H9 (cell line): ENCODE measurements around the gene MYEF2. TPM values are rescaled to one million over a fixed set of nuclear protein-coding genes. Genes with fewer than 3 reads are reported as not detected.

ENCODE experiments used
- DNase-seq: peaks from one replicate; pipeline ENCODE4 v3.0.0-alpha.2; 2017
- H2AFZ ChIP-seq: one replicate; pipeline ENCODE4 v1.6.1; 2013; ENCODE audit warnings: mild to moderate bottlenecking, low read length, control low read depth, moderate library complexity
- H2AK5ac ChIP-seq: 2 replicates; pipeline ENCODE4 v1.6.1; 2013; ENCODE audit warnings: low read length, control low read depth, mixed read lengths; ENCODE audit not compliant: insufficient read length
- H2BK120ac ChIP-seq: one replicate; pipeline ENCODE4 v1.6.1; 2013; ENCODE audit warnings: low read depth, mild to moderate bottlenecking, low read length, control low read depth, inconsistent platforms; ENCODE audit not compliant: poor library complexity, severe bottlenecking
- H2BK12ac ChIP-seq: 2 replicates; pipeline ENCODE4 v1.6.1; 2013; ENCODE audit warnings: low read length, control low read depth, mixed read lengths, low read depth; ENCODE audit not compliant: insufficient read length
- H2BK15ac ChIP-seq: 2 replicates; pipeline ENCODE4 v1.6.1; 2013; ENCODE audit warnings: low read depth, low read length, control low read depth
- H2BK20ac ChIP-seq: one replicate; pipeline ENCODE4 v1.6.1; 2013; ENCODE audit warnings: low read depth, mild to moderate bottlenecking, low read length, control low read depth, inconsistent platforms; ENCODE audit not compliant: poor library complexity, severe bottlenecking
- H2BK5ac ChIP-seq: 2 replicates; pipeline ENCODE4 v1.6.1; 2013; ENCODE audit warnings: low read length, control low read depth, mixed read lengths; ENCODE audit not compliant: insufficient read length
- H3K14ac ChIP-seq: 2 replicates; pipeline ENCODE4 v1.6.1; 2013; ENCODE audit warnings: low read length, control low read depth; ENCODE audit not compliant: insufficient read depth
- H3K18ac ChIP-seq: 2 replicates; pipeline ENCODE4 v1.6.1; 2013; ENCODE audit warnings: low read depth, mild to moderate bottlenecking, mixed read lengths, low read length, control low read depth; ENCODE audit not compliant: insufficient read length
- H3K23ac ChIP-seq: 2 replicates; pipeline ENCODE4 v1.6.1; 2013; ENCODE audit warnings: low read length, control low read depth, mixed read lengths, low read depth; ENCODE audit not compliant: insufficient read length
- H3K23me2 ChIP-seq: 2 replicates; pipeline ENCODE4 v1.6.1; 2013; ENCODE audit warnings: low read depth, mild to moderate bottlenecking, mixed read lengths, low read length, control low read depth; ENCODE audit not compliant: insufficient read length, poor library complexity, severe bottlenecking
- H3K27ac ChIP-seq: 2 replicates; pipeline ENCODE4 v1.5.1; 2013; ENCODE audit warnings: low read length, control low read depth, mixed read lengths, low read depth; ENCODE audit not compliant: insufficient read length
- H3K27me3 ChIP-seq: 2 replicates; pipeline ENCODE4 v1.6.1; 2013; ENCODE audit warnings: low read length, control low read depth, inconsistent platforms; ENCODE audit not compliant: insufficient read depth
- H3K4ac ChIP-seq: 2 replicates; pipeline ENCODE4 v1.6.1; 2013; ENCODE audit warnings: low read depth, mild to moderate bottlenecking, control low read depth, inconsistent platforms, low read length, moderate library complexity
- H3K4me1 ChIP-seq: 2 replicates; pipeline ENCODE4 v1.6.1; 2013; ENCODE audit warnings: low read length, control low read depth, inconsistent platforms; ENCODE audit not compliant: insufficient read depth
- H3K4me2 ChIP-seq: 2 replicates; pipeline ENCODE4 v1.6.1; 2013; ENCODE audit warnings: low read length, control low read depth, mixed read lengths; ENCODE audit not compliant: insufficient read length, insufficient read depth
- H3K56ac ChIP-seq: 2 replicates; pipeline ENCODE4 v1.6.1; 2013; ENCODE audit warnings: low read depth, mild to moderate bottlenecking, mixed read lengths, low read length, control low read depth; ENCODE audit not compliant: insufficient read length
- H3K79me1 ChIP-seq: 2 replicates; pipeline ENCODE4 v1.6.1; 2013; ENCODE audit warnings: low read depth, mild to moderate bottlenecking, moderate library complexity, low read length, control low read depth, inconsistent platforms; ENCODE audit not compliant: insufficient read depth, poor library complexity, severe bottlenecking
- H3K79me2 ChIP-seq: 2 replicates; pipeline ENCODE4 v1.6.1; 2013; ENCODE audit warnings: low read length, control low read depth, inconsistent platforms; ENCODE audit not compliant: insufficient read depth
- H3K9ac ChIP-seq: 2 replicates; pipeline ENCODE4 v1.6.1; 2013; ENCODE audit warnings: low read length, control low read depth, mixed read lengths; ENCODE audit not compliant: insufficient read length; ENCODE audit errors: extremely low read depth
- H3K9me3 ChIP-seq: one replicate; pipeline ENCODE4 v1.6.1; 2013; ENCODE audit warnings: low read depth, low read length, inconsistent platforms; ENCODE audit not compliant: control insufficient read depth
- H3T11ph ChIP-seq: one replicate; pipeline ENCODE4 v1.6.1; 2013; ENCODE audit warnings: mild to moderate bottlenecking, low read length, control low read depth, inconsistent platforms
- H4K20me1 ChIP-seq: one replicate; pipeline ENCODE4 v1.6.1; 2013; ENCODE audit not compliant: control insufficient read depth, insufficient read length, insufficient read depth
- H4K5ac ChIP-seq: 2 replicates; pipeline ENCODE4 v1.6.1; 2013; ENCODE audit warnings: low read depth, mild to moderate bottlenecking, mixed read lengths, low read length, control low read depth; ENCODE audit not compliant: insufficient read length
- H4K8ac ChIP-seq: replicated peaks from 2 replicates; pipeline ENCODE4 v1.6.1; 2013; ENCODE audit warnings: low read length, control low read depth, mixed read lengths, low read depth; ENCODE audit not compliant: insufficient read length
- H4K91ac ChIP-seq: 2 replicates; pipeline ENCODE4 v1.6.1; 2013; ENCODE audit warnings: low read depth, mild to moderate bottlenecking, moderate library complexity, mixed read lengths, low read length, control low read depth; ENCODE audit not compliant: insufficient read length
- H3K27ac Mint-ChIP-seq, 3 experiments: 2 replicates in 2 of 3; 3 replicates in 1 of 3; pipeline ENCODE4 v1.8.0; 2020 to 2021; ENCODE audit warnings: mixed read lengths in 3 of 3, mild to moderate bottlenecking in 1 of 3, moderate library complexity in 1 of 3
- H3K27me3 Mint-ChIP-seq: 2 replicates; pipeline ENCODE4 v1.8.0; 2021; ENCODE audit warnings: low read depth, mild to moderate bottlenecking, moderate library complexity, mixed read lengths
- H3K36me3 Mint-ChIP-seq, 3 experiments: 2 replicates in 2 of 3; 3 replicates in 1 of 3; pipeline ENCODE4 v1.8.0; 2020 to 2021; ENCODE audit warnings: low read depth in 3 of 3, mixed read lengths in 3 of 3; ENCODE audit not compliant: insufficient read depth in 1 of 3
- H3K4me1 Mint-ChIP-seq, 2 experiments: 2 replicates each; pipeline ENCODE4 v1.8.0; 2020; ENCODE audit warnings: mixed read lengths in 2 of 2
- H3K4me3 Mint-ChIP-seq, 2 experiments: 2 replicates in 1 of 2; 3 replicates in 1 of 2; pipeline ENCODE4 v1.8.0; 2020 to 2021; ENCODE audit warnings: mild to moderate bottlenecking in 2 of 2, mixed read lengths in 2 of 2, moderate library complexity in 1 of 2
- H3K9me3 Mint-ChIP-seq, 2 experiments: 2 replicates in 1 of 2; 3 replicates in 1 of 2; pipeline ENCODE4 v1.8.0; 2020; ENCODE audit warnings: mild to moderate bottlenecking in 2 of 2, mixed read lengths in 2 of 2, moderate library complexity in 1 of 2
- WGBS: extraction: QIAGEN DNeasy Blood & Tissue Kit; methylation state at CpG from one replicate; pipeline ENCODE4 v1.1.7; 2013; ENCODE audit warnings: missing lambda C conversion rate, low lambda C conversion rate, mixed read lengths; ENCODE audit not compliant: insufficient read length; ENCODE audit errors: extremely low coverage; 5-methylcytosine and 5-hydroxymethylcytosine counted together
- total RNA-seq: library from RNA; stranded (reverse); gene quantifications from 2 replicates; pipeline ENCODE4 v1.2.1, GENCODE V29; 2021
- TF ChIP-seq, protein P1 (sequence below): fragments of 200-600 bp; sonication (generic); conservative IDR thresholded peaks from 3 replicates; pipeline ENCODE4 v1.8.0; 2021; ENCODE audit warnings: antibody characterized with exemption, mild to moderate bottlenecking

The MYEF2 gene
- total RNA-seq, 1 experiment from 2014 or later = 85.2 TPM

DNA sequence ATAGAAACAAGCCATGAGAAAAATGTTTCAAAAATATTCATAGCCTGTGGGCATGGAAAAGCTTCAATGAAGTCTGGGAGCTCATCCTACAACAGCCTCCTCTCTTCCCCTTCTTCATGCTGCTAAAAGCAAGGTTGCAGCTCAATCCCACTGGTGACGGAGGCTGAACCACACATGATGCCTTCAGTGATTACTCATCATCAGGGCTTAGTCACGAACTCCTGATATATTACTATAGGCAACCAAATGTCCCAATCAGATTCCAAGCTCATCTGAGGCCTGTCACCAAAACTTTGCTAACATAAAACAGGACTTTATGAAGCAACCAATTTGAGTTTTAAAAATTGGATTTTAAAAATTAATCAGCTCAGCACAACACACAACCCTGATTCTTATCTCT lies 81.3 kb downstream of the MYEF2 start:
- H3T11ph ChIP-seq = no peak overlapping the region
- no peak overlapping the region for H3K23ac ChIP-seq
- Mint-ChIP-seq H3K4me1 (no peaks in the 10 kb centered on the region), H3K27ac (no peak overlapping the region), H3K27me3 (no peaks in the 10 kb centered on the region), H3K36me3 (no peaks in the 10 kb centered on the region), H3K4me3 (no peak overlapping the region), H3K9me3 (no peaks in the 10 kb centered on the region)
- no peak overlapping the region for H3K4me2 ChIP-seq
- WGBS = no CpG with 5 or more reads among the region's 2 CpGs
- H2AFZ ChIP-seq = no peak overlapping the region
- no peak overlapping the region for H4K91ac ChIP-seq
- no peaks in the 10 kb centered on the region for H3K4me1 ChIP-seq
- H2BK20ac ChIP-seq = no peak overlapping the region
- no peak overlapping the region for H2BK15ac ChIP-seq
- H3K9me3 ChIP-seq = no peaks in the 10 kb centered on the region
- no peak overlapping the region for H4K8ac ChIP-seq
- H3K14ac ChIP-seq = no peak overlapping the region
- H2BK5ac ChIP-seq = no peak overlapping the region
- H3K27me3 ChIP-seq = no peaks in the 10 kb centered on the region
- H3K18ac ChIP-seq = no peak overlapping the region
- TF ChIP-seq, protein P1, sequence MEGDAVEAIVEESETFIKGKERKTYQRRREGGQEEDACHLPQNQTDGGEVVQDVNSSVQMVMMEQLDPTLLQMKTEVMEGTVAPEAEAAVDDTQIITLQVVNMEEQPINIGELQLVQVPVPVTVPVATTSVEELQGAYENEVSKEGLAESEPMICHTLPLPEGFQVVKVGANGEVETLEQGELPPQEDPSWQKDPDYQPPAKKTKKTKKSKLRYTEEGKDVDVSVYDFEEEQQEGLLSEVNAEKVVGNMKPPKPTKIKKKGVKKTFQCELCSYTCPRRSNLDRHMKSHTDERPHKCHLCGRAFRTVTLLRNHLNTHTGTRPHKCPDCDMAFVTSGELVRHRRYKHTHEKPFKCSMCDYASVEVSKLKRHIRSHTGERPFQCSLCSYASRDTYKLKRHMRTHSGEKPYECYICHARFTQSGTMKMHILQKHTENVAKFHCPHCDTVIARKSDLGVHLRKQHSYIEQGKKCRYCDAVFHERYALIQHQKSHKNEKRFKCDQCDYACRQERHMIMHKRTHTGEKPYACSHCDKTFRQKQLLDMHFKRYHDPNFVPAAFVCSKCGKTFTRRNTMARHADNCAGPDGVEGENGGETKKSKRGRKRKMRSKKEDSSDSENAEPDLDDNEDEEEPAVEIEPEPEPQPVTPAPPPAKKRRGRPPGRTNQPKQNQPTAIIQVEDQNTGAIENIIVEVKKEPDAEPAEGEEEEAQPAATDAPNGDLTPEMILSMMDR = no peak
- no peaks in the 10 kb centered on the region for H3K79me1 ChIP-seq
- H2BK120ac ChIP-seq = no peak overlapping the region
- H4K20me1 ChIP-seq = no peaks in the 10 kb centered on the region
- H3K4ac ChIP-seq = no peak overlapping the region
- H3K23me2 ChIP-seq = no peaks in the 10 kb centered on the region
- no peak overlapping the region for H4K5ac ChIP-seq
- H2AK5ac ChIP-seq = no peak overlapping the region
- H2BK12ac ChIP-seq = no peak overlapping the region
- DNase-seq = no peak
- H3K9ac ChIP-seq = no peak overlapping the region
- H3K27ac ChIP-seq = no peak overlapping the region
- H3K56ac ChIP-seq = no peak overlapping the region
- no peaks in the 10 kb centered on the region for H3K79me2 ChIP-seq
